GM21529 (cell line): ENCODE results near the gene TMEM135.
"Not testable (repeated sequence)": the region's sequence is repeated elsewhere in the genome, so short reads cannot be mapped to it uniquely, and the experiment has no call there.

Experiments used
- ATAC-seq: cut with Tn5 transposase; IDR thresholded peaks from one replicate; pipeline ENCODE4 v1.9.1; 2021; ENCODE audit not compliant: unreplicated experiment

TMEM135 gene

DNA sequence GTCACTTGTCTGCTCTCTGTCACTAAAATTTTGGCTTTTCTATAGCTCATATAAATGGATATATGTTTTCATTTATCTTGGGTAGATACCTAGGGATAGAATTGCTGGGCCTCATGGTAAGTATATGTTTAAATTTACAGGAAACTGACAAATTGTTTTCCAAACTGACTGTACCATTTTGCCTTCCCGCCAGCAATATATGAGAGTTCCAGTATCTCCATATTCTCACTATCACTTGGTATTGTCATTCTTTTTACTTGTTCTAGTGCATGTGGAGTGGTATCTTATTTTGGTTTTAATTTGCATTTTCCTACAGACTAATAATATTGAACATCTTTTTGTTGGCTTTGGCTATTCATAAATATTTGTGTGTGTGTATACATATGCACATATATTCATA is 101.7 kb downstream of the TMEM135 start:
- no peak for ATAC-seq

DNA sequence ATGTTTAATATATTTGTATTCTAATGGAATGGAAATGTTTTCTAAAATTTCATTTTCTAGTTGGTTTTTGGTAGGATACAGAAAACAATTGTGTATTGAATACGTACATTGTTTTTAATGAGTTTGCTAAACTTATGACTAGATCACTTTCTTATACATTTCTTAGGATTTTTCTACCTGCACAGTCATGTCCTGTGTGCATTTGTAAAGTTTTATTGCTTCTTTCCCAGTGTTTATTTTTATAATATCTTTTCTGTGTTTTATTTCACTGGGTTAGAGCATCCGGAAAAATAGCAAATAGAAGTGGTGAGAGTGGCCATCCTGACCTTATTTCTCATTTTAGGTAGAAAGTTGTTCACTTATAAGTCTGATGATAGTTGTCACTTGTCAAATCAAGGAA is 103.6 kb downstream of the TMEM135 start:
- ATAC-seq, result no peak

- no peak for ATAC-seq
Measured at GRCh38 chr11:87141980-87142514, 104.3 kb downstream of the TMEM135 start.

DNA sequence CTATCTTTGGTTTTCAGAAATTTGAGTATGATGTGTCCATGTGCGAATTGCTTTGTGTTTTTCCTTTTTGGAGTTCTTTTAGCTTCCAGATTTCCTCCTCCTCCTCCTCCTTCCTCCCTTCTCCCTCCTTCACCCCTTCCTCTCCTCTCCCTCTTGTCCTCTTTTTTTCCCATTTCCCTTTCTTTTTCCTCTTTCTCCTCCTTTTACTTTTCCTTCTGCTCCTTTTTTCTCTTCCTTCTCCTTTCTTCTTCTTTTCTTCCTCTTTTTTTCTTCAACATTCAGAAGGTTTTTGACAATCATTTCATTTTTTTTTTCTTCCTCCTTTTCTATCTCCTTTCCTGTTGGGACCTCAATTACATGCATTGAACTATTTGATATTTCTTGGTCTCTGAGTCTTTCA is 104.9 kb downstream of the TMEM135 start:
- no peak for ATAC-seq

DNA sequence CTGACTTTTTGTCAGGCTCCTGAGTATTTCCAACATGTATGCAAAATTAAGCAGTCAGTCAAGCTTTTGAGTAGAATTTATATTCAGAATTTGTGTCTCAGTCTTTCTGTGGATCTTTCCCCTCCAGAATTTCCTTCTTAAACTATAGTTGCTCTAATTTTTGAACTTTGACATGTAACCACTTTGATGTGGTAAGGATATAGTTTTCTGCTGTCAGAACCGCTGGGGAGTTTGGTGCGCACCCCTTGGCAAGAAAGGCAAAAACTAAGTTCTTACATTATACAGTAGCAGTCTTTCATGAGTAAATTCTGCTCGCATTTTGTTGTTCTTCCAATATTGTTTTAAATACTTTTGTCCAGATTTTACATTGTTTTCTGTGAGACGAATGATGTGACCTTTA is 105.9 kb downstream of the TMEM135 start:
- no peak for ATAC-seq

DNA sequence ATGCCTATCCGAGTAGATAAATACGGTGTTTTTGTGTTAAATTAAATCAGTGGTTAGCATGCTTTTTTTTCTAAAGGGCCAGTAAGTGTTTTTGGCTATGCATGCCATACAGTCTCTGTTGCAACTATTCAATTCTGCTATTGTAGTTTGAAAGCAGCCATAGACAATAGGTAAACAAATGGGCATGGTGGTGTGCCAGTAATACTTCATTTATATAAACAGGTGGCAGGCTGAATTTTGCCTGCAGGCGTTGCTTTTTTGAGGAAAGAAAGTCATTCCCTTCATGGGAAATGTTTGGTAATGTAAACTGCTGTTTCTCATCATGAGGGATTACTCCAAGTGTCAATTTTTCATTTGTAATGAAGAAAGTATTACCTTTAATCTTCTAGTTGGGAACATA is 106.5 kb downstream of the TMEM135 start:
- no peak for ATAC-seq

GRCh38 chr11:87148749-87149148 is 111.0 kb downstream of the TMEM135 start:
- ATAC-seq, result no peak

GRCh38 chr11:87149782-87150181 is 112.0 kb downstream of the TMEM135 start:
- ATAC-seq, result not testable (repeated sequence)

DNA sequence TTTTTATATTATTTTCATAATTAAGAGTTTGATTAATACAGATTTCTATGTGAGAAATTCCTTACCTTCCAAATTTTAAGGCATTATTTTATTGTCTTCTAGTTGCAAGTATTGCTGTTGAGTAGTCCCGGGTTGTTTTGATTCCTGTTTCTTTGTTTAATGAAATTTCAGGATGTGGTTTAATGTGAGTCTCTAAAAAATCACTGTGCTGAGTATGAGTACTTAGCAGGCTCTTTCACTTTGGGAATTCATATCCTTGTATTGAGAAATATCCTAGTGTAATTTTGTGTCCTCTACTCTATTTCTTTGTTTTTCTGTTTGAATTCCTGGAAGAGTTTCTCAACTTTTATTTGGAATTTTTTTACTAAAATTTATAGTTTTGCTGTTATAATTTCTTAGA is 113.2 kb downstream of the TMEM135 start:
- ATAC-seq, result no peak

DNA sequence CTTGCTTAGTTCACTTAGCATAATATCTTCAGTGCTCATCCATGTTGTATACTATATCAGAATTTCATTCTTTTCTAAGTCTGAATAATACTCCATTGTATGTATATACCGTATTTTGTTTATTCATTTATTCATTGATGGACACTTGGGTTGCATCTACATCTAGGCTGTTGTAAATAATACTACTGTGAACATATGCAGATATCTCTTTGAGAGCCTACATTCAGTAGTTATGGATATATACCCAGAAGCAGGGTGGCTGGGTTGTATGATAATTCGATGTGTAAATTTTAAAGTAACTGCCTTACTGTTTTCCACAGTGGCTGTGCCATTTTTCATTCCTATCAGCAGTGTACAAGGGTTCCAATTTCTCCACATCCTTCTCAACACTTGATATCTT is 116.5 kb downstream of the TMEM135 start:
- ATAC-seq, result no peak

DNA sequence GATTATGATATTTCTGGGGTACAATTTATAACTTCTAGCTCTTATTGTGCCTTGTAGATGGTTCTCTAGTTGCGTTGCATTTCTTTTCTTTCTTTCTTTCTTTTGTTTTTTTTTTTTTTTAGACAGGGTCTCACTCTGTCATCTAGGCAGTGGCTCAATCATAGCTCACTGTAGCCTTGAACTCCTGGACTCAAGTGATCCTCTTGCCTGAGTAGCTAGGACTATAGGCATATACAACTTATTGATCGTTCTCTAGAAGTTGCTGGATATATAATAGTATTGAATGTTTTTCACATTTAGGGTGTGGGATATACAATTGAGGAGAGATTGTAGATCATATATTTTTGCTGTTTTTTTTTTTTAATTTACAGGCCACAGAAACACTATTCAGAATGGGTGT is 119.2 kb downstream of the TMEM135 start:
- ATAC-seq, result no peak

- not testable (repeated sequence) for ATAC-seq
Measured at GRCh38 chr11:87169076-87169475, 131.3 kb downstream of the TMEM135 start.

DNA sequence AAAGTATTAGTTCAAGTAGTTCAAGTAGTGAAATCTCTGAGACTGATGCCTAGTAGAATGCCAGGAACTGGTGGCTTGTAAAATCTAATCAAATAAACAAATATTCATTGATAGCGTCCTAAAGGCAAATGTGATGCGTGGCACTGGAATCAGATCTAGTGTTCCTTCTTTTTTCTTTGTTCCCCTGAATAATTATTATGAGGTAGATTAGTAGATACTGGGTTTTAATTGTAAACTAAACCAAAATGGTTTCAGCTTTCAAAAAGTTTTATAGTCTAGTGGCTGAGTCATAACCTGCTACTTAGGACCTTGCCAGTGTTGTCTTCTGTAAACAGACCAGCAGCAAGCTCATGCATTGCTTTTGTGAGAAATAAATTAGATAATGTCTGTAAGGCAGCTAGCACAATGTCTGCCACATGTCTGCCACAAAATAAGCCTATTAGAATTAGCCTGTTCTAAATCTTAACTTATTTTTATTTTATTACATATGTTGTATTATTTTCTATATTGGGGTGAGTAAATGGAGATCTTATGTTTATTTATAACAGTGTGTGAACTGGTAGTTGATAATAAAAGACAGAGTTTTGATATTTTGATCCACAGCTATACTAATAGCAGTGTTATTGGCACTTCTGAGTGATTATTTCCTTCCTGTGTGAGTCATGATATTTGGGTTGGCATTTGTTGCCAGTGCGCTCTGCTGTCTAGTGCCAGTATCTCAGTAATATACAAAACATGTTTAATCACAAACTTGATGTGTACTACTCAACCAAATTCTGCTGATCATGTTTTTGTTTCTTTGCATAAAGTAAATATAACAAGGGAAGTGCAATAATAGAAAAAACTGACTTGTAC is 135.7 kb downstream of the TMEM135 start:
- ATAC-seq, result no peak

DNA sequence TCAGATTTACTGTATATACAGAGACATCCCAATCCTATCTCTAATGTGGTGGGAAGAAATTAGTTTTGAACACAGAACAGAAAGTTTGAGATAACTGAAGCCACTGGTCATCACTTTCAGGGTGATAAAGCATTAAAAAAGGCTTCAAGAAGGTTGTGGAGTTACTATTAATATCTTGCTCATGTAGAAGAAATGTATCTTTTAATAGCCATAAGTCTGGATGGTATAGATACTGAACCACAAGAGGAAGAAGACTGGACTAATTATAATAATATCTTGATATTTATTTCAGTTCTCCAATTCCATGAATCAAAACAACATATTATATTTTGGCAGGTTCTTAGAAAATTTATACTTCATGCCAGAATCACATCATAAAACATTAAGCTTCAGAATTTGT is 137.1 kb downstream of the TMEM135 start:
- no peak for ATAC-seq

GRCh38 chr11:87176044-87176443 is 138.3 kb downstream of the TMEM135 start:
- ATAC-seq, result no peak

- ATAC-seq, result no peak
Measured at GRCh38 chr11:87179621-87180020, 141.9 kb downstream of the TMEM135 start.

DNA sequence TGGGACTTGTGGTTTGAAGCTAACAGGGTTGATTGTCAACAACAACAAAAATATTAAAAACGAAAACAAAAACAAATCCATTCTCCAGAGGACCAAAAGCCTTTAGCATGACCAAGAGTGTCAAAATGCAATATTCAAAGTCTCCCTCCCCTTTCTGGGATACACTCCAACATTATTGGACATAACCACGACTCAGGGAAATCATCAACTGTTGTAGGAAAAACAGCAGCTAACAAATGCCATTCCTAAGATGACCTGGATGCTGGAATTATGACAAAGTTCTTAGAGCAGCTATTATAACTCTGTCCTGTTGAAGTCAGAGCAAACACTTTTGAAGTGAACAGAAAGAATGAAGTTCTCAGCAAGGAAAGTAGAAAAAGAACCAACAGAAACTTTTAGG is 143.0 kb downstream of the TMEM135 start:
- no peak for ATAC-seq

GRCh38 chr11:87181143-87181542 is 143.4 kb downstream of the TMEM135 start:
- ATAC-seq, result no peak

DNA sequence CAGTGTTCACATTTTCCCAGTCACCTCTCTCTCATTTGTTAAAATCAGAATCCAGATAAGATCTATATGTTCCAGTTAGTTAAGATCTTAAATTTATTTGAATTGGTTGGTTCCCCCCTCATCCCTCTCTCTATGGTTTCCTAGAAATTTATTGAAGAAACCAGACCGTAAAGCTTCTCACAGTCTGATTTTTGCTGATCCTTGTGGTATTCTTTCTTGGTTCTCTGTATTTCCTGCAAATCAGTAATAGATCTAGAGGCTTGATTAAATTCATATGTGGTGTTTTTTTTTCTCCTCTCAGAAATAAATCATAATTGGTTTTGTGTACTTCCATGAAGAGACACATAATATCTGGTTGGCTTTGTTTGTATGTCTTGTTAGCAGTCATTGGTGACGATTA is 147.5 kb downstream of the TMEM135 start:
- no peak for ATAC-seq

DNA sequence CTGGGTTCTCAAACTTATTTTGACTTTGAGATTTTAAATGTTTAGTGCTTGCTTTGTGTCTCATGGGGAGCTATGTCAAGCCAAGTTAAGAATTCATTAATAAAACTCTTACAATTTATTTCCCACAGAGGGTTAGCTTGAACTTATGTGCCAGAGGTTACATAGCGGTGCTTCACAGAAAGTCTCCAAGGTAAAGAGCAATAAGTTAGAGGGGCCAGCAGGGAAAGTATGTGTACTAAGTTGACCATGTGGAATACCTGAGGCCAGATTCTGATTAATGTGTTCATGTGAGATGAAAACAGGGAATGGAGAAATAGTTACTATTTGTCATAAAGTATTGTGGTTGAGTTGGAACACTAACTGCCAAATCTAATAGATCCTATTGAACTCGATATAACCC is 149.3 kb downstream of the TMEM135 start:
- ATAC-seq, result no peak

- no peak for ATAC-seq
Measured at GRCh38 chr11:87187930-87188329, 150.2 kb downstream of the TMEM135 start.

GRCh38 chr11:87188396-87188795 is 150.7 kb downstream of the TMEM135 start:
- not testable (repeated sequence) for ATAC-seq

DNA sequence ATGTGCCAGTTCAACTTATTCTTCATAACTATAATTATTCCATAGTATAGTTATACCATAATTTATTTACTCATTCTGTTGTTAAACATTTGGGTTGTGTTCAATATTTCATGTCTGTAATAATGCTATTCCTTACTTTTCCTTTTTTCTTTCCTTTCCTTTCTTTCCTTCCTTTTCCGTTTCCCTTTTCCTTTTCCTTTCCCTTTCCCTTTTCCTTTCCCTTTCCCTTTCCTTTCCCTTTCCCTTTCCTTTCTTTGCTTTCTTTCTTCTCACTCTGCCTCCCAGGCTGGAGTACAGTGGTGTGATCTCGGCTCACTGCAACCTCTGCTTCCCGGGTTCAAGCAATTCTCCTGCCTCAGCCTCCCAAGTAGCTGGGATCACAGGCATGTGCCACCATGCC is 151.2 kb downstream of the TMEM135 start:
- not testable (repeated sequence) for ATAC-seq
